HepG2 (cell line): ENCODE measurements around the gene HACD2. TPM values are rescaled to one million over a fixed set of nuclear protein-coding genes. Genes with fewer than 3 reads are reported as not detected.

Experiments used
- ATAC-seq: fragments of 200-7000 bp; cut with Tn5 transposase; 3 replicates; pipeline ENCODE4 v1.9.1; 2020; ENCODE audit warnings: mild to moderate bottlenecking, moderate library complexity
- BruUV-seq: library from RNA; stranded (reverse); fragments of 400-500 nt; replicated peaks from 2 replicates; lab custom pipeline; 2021; lab: Mats Ljungman, UMichigan
- CTCF ChIA-PET: fragments of 300-600 bp; formaldehyde crosslinking; extraction: SDS; loops from one replicate; lab custom pipeline; 2021; ENCODE audit warnings: low total read pairs, inconsistent platforms, low intra/inter-chr PET ratio; lab: Yijun Ruan, JAX
- POLR2A ChIA-PET: fragments of 350-600 bp; sonication (Branson Sonifier 250); formaldehyde crosslinking; loops from one replicate; lab custom pipeline; 2020; ENCODE audit warnings: antibody characterized with exemption, inconsistent platforms; lab: Yijun Ruan, JAX
- DNase-seq: peaks from one replicate; pipeline ENCODE4 v3.0.0-alpha.2; 2015; ENCODE audit warnings: low spot score
- FAIRE-seq: peaks from 3 replicates; lab custom pipeline; 2011; peaks lifted over from hg19 to GRCh38; lab: Jason Lieb, UNC
- H2AFZ ChIP-seq: one replicate; pipeline ENCODE4 v1.6.1; 2011; ENCODE audit warnings: low read length, inconsistent platforms
- H3K27ac ChIP-seq: fragments of 300-600 bp; 3 replicates; pipeline ENCODE4 v1.8.0; 2011; ENCODE audit warnings: mixed run types, mild to moderate bottlenecking, mixed read lengths, low read length, inconsistent platforms; ENCODE audit not compliant: insufficient read depth; ENCODE audit errors: extremely low read length
- H3K27me3 ChIP-seq, 2 experiments: fragments of 200-600 bp in 1 of 2; 2 replicates in 1 of 2; 3 replicates in 1 of 2; pipeline versions ENCODE4 v1.6.0 to v1.8.0; 2011; ENCODE audit warnings: low read length in 2 of 2, mild to moderate bottlenecking in 2 of 2, moderate library complexity in 2 of 2, inconsistent platforms in 1 of 2; ENCODE audit not compliant: insufficient read depth in 2 of 2, control insufficient read depth in 1 of 2
- H3K36me3 ChIP-seq, 2 experiments: fragments of 200-600 bp in 1 of 2; replicated peaks in 1 of 2; 2 replicates in 1 of 2; 3 replicates in 1 of 2; pipeline versions ENCODE4 v1.5.1 to v1.8.0; 2011; ENCODE audit warnings: low read length in 2 of 2, inconsistent platforms in 1 of 2; ENCODE audit not compliant: insufficient read depth in 2 of 2, control insufficient read depth in 1 of 2
- H3K4me1 ChIP-seq: 2 replicates; pipeline ENCODE4 v1.5.1; 2012; ENCODE audit warnings: low read length, inconsistent platforms; ENCODE audit not compliant: insufficient read depth
- H3K4me2 ChIP-seq: 2 replicates; pipeline ENCODE4 v1.6.0; 2011; ENCODE audit warnings: low read depth, low read length, inconsistent platforms
- H3K4me3 ChIP-seq, 3 experiments: fragments of 200-600 bp in 1 of 3; sonication (generic), shearing (Covaris generic) in 1 of 3; replicated peaks in 1 of 3; 2 replicates each; pipeline ENCODE4 v1.5.1; 2011 to 2016; ENCODE audit warnings: low read length in 3 of 3, inconsistent platforms in 2 of 3, low read depth in 2 of 3, mild to moderate bottlenecking in 2 of 3, control low read depth in 1 of 3, mixed read lengths in 1 of 3; ENCODE audit not compliant: insufficient read depth in 1 of 3
- H3K79me2 ChIP-seq: one replicate; pipeline ENCODE4 v1.6.1; 2011; ENCODE audit warnings: low read length, inconsistent platforms; ENCODE audit not compliant: insufficient read depth
- H3K9ac ChIP-seq: 2 replicates; pipeline ENCODE4 v1.6.0; 2011; ENCODE audit warnings: mild to moderate bottlenecking, low read depth, low read length, inconsistent platforms; ENCODE audit not compliant: insufficient read depth
- H3K9me3 ChIP-seq: 2 replicates; pipeline ENCODE4 v1.5.1; 2012; ENCODE audit warnings: mild to moderate bottlenecking, low read length
- H4K20me1 ChIP-seq: 2 replicates; pipeline ENCODE4 v1.6.0; 2011; ENCODE audit warnings: inconsistent platforms, mild to moderate bottlenecking, low read length, moderate library complexity; ENCODE audit not compliant: insufficient read depth
- FOXJ3 ChIP-seq: sonication (generic); formaldehyde crosslinking; IDR thresholded peaks from 2 replicates; pipeline ENCODE4 v1.4.0; 2020; ENCODE audit warnings: missing genetic modification reagents, mild to moderate bottlenecking, borderline replicate concordance
- HDAC1 ChIP-seq: sonication (generic); formaldehyde crosslinking; IDR thresholded peaks from 2 replicates; pipeline ENCODE4 v1.5.1; 2020; ENCODE audit warnings: mild to moderate bottlenecking, missing genetic modification reagents
- HNRNPH1 ChIP-seq: fragments of 200-400 bp; formaldehyde crosslinking; optimal IDR thresholded peaks from 2 replicates; pipeline ENCODE3; 2017; ENCODE audit warnings: mild to moderate bottlenecking, low read depth, low read length
- HNRNPUL1 ChIP-seq: fragments of 200-400 bp; formaldehyde crosslinking; IDR thresholded peaks from 2 replicates; pipeline ENCODE4 v1.6.1; 2017; ENCODE audit warnings: low read depth, mild to moderate bottlenecking, low read length, moderate library complexity
- KLF6 ChIP-seq: IDR thresholded peaks from 2 replicates; pipeline ENCODE4 v1.8.0; 2016; ENCODE audit warnings: missing biosample characterization, missing genetic modification reagents
- PAX8 ChIP-seq: sonication (generic); formaldehyde crosslinking; IDR thresholded peaks from 2 replicates; pipeline ENCODE4 v1.8.0; 2022; ENCODE audit warnings: mild to moderate bottlenecking, missing genetic modification reagents, borderline replicate concordance
- PRPF4 ChIP-seq: fragments of 200-400 bp; formaldehyde crosslinking; IDR thresholded peaks from 2 replicates; pipeline ENCODE4 v1.6.1; 2016; ENCODE audit warnings: low read length, low read depth; ENCODE audit not compliant: poor library complexity, severe bottlenecking
- PTBP1 ChIP-seq: fragments of 200-400 bp; formaldehyde crosslinking; IDR thresholded peaks from 2 replicates; pipeline ENCODE4 v1.6.1; 2018; ENCODE audit warnings: low read length, low read depth; ENCODE audit not compliant: poor library complexity, severe bottlenecking
- SMARCE1 ChIP-seq: fragments of 450-650 bp; IDR thresholded peaks from 2 replicates; pipeline ENCODE4 v1.6.1; 2017; ENCODE audit warnings: borderline replicate concordance
- SRSF4 ChIP-seq: fragments of 200-400 bp; formaldehyde crosslinking; IDR thresholded peaks from one replicate; pipeline ENCODE4 v1.6.1; 2018; ENCODE audit warnings: mild to moderate bottlenecking, low read depth, low read length, moderate library complexity; ENCODE audit not compliant: poor library complexity, severe bottlenecking
- TIGD3 ChIP-seq: sonication (generic); formaldehyde crosslinking; IDR thresholded peaks from 2 replicates; pipeline ENCODE4 v1.5.1; 2020; ENCODE audit warnings: mild to moderate bottlenecking, missing genetic modification reagents, borderline replicate concordance
- TP53 ChIP-seq: sonication (generic); formaldehyde crosslinking; conservative IDR thresholded peaks from 2 replicates; pipeline ENCODE4 v1.4.0; 2020; ENCODE audit warnings: missing genetic modification reagents
- ZNF576 ChIP-seq: sonication (generic); formaldehyde crosslinking; IDR thresholded peaks from 2 replicates; pipeline ENCODE4 v1.4.0; 2020; ENCODE audit warnings: mild to moderate bottlenecking, missing genetic modification reagents
- WGBS: methylation state at CpG from one replicate; pipeline ENCODE4 v1.1.6; 2017; ENCODE audit warnings: low lambda C conversion rate; 5-methylcytosine and 5-hydroxymethylcytosine counted together
- in situ Hi-C: cut with HindIII; loops from 2 replicates; pipeline ENCODE4 v1.10.0; 2017; ENCODE audit warnings: low pct_unique_long_range_greater_than_20kb; ENCODE audit not compliant: extremely low pct_ligation_motif_present
- intact Hi-C: fragments of 100-400 bp; cut with micrococcal nuclease; formaldehyde crosslinking; loops from one replicate; pipeline ENCODE4 v1.10.0; 2022; ENCODE audit not compliant: unreplicated experiment
- polyA plus RNA-seq, 8 experiments: library from polyadenylated mRNA; depleted of rRNA in 3 of 8; stranded (reverse) in 7 of 8; unstranded in 1 of 8; fragments of >200 nt; fragmentation: Illumina TruSeq in 4 of 8; extraction: Trizol in 4 of 8; gene quantifications; 2 replicates each; pipeline versions ENCODE4 v1.2.1 to v1.2.3, GENCODE V29; 2011 to 2016; ENCODE audit warnings: low read depth in 4 of 8, missing spikeins in 1 of 8, mixed read lengths in 1 of 8; ENCODE audit not compliant: insufficient read depth in 1 of 8
- total RNA-seq, 5 experiments: library from RNA; depleted of rRNA; stranded (reverse); fragments of >200 nt; fragmentation: Illumina TruSeq; extraction: Trizol; gene quantifications; 2 replicates each; pipeline ENCODE4 v1.2.3, GENCODE V29; 2016; ENCODE audit warnings: low read depth in 1 of 5

The HACD2 gene
- total and polyA plus RNA-seq, 2 of the 13 experiments (the other 11 are each of a cell fraction or from before 2014, with no cell fraction given), result 47.0 to 50.4 TPM

- TF ChIP-seq ZNF576 (CRISPR knock-in tag) (no peak), TIGD3 (no peak)
- TF ChIP-seq, all 625 proteins: peak for 0
Measured at GRCh38 chr3:123624302-123624701, 39.4 kb upstream of the HACD2 start (continued).

GRCh38 chr3:123623346-123623880 lies 38.6 kb upstream of the HACD2 start:
- ChIA-PET CTCF (no interaction called here), POLR2A (interaction anchor here (1.7 kb wide), 1 partner anchor 38 kb away, joined by 3 read pairs; no protein-coding TSS in a partner anchor)
- H3K27me3 ChIP-seq, result no peaks in the 10 kb centered on the region
- DNase-seq (no peak), FAIRE-seq (no peak), ATAC-seq (no peak)
- in situ Hi-C loops, result no loop called here
- H3K4me3 ChIP-seq, result no peak overlapping the region
- intact Hi-C loops, result no loop called here
- 94% methylated on average over 5 of the region's 5 CpGs for WGBS
- peaks cover 13 to 35% of the 10 kb centered on the region in 2 experiments; a peak in 4 of 5 replicates for H3K36me3 ChIP-seq
- no peaks in the 10 kb centered on the region for H3K9me3 ChIP-seq
- H3K27ac ChIP-seq, result no peak overlapping the region
- BruUV-seq, result no TSS peak
- H3K4me1 ChIP-seq, result peaks cover 23% of the 10 kb centered on the region
- H3K4me2 ChIP-seq, result no peak overlapping the region
- no peak overlapping the region for H3K9ac ChIP-seq
- TF ChIP-seq TP53 (CRISPR knock-in tag), result no peak
- no peak for TF ChIP-seq HNRNPH1
- no peak for TF ChIP-seq PAX8
- TF ChIP-seq PRPF4, result no peak
- TF ChIP-seq PTBP1, result no peak
- TF ChIP-seq SMARCE1, result no peak
- no peak for TF ChIP-seq FOXJ3 (CRISPR knock-in tag)
- TF ChIP-seq HNRNPUL1, result no peak
- no peak for TF ChIP-seq SRSF4
- no peak for TF ChIP-seq HDAC1 (CRISPR knock-in tag)
- TF ChIP-seq KLF6, result no peak
- no peaks in the 10 kb centered on the region for H4K20me1 ChIP-seq
- no peaks in the 10 kb centered on the region for H3K79me2 ChIP-seq
- H2AFZ ChIP-seq, result no peak overlapping the region
